Activated CD4-positive, CD25-positive, alpha-beta regulatory T cell treated with anti-CD3 and anti-CD28 coated beads, Interleukin-2, amount 50 U/mL, for 24 hours (primary cell): ENCODE results near the gene DLGAP3.
A peak's percentile ranks its signal among the peaks of the same experiment; 100 is the strongest.

Experiments used
- ATAC-seq, 2 donors: fragments of 150-1000 bp; cut with Tn5 transposase; one replicate each; pipeline ENCODE4 v1.10.0; 2021; ENCODE audit warnings: mild to moderate bottlenecking in 1 of 2, moderate library complexity in 1 of 2

The DLGAP3 gene

DNA sequence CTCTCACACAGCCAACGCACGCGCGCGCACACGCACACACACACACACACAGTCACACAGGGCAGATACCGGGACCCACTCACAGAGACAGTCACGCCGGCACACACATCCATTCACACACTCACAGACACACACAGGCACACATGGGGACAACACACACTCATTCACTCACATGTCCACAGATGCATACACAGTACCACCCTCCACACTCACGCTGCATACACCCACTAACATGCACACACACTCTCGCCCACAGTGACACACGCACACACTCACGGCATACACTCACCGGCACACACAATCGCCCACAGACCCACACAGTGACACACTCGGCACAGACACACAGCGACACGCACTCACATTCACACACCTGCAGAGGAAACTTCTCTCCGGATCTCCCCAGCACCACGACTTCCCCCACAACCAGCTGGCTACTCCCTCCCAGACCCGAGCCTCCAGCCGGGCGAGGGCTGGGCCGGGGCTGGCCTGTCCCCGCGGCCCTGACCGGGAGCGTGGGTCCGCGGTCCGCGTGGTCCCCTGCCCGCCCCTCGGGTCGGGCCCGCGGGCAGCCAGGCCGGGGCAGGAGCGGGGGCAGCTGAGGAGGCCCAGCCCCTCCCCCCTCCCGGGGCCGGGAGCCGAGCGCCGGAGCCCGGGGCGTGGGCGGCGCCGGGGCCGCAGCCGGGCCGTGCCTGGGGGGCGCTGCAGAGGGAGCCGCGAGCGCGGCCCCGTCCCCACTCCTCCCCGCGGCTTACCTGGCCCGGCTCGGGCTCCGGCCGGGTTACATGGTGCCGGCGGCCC is 552 bp downstream of the DLGAP3 start:
- peak; percentile 27 to 31 for ATAC-seq

DNA sequence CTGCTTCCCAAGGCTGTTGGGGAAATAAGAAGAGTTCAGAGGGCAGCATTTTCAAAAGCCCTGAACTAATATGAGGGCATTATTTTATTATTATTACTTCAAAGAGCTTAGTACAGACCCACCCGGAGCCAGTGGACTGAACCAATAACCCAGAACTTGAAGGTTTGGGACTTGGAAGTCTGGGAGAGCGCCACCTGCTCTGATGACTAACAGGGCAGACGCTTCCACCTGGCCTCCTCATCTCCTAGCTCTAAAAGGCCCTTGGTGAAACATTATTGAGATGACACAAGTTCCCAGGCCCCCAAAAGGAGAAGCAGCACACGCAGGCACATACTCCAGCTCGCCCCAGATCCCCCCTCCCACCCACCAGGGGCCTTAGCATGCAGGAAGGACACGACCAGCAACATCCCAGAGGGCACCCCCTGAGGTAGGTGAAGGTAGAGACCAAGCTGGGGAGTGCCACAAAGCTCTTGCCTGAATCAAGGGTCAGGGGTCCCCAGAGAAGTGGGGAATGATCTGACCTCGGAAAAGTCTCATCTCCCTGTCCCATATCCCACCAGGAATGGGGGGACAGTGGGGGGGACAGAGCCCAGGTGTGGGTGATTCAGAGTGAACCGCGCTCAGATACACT is 1.3 kb downstream of the DLGAP3 start:
- ATAC-seq, result no peak

DNA sequence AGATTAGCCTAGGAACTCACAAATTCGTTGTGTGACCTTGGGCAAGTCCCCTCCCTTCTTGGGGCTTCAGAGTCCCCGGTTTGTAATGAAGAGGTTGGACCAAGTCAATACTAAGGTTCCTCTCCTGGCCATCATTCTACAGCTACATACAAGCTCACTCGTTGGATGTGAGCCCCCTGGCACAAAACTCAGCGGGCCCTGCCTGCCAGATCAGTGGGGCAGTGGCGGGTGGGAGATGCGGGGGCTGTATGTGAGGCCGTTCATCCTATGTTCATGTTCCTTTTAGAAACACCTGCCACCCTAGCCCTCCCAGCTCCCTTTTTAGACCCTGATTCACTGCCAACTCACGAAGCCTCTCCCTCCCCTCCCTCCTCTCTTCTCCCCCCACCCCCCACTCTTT is 2.1 kb downstream of the DLGAP3 start:
- no peak for ATAC-seq

DNA sequence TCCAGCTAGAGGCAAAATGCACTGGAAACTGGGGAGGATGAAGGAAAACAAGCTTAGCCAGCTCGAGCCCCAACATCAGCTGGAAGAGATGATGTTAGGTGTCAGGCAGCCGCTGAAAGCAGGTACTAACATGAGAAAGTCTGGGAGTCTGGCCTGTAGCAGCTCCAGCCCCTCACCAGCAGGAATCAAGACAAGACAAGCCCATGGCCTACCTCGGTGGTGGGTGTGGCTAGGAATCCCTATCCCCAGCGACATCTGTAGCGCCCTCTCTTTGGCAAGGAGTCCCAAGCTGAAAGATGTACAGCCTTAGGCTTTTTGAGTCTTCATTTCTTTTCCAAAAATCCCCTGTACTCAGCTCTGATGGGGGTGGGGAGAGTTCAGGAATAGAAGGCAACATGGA is 2.6 kb downstream of the DLGAP3 start:
- ATAC-seq, result no peak

DNA sequence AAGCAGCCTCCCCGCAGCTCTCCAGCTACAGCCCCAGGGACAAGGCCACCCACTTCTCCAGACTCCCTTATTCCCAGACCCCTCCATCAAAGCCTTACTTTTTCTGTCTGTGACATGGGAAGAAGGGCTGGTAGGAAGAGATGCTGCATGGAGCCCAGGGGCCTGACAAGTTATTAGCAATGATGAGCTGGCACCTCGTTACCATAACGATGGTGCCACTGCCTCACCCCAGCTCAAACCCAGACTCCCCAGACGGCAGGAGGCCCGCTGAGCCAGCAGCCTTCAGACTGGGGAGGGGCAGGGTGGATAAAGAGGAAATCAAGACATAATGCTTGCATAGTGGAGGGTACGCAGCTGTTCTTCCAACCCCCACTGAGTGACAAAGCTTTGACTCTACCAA is 3.3 kb downstream of the DLGAP3 start:
- ATAC-seq, result no peak

DNA sequence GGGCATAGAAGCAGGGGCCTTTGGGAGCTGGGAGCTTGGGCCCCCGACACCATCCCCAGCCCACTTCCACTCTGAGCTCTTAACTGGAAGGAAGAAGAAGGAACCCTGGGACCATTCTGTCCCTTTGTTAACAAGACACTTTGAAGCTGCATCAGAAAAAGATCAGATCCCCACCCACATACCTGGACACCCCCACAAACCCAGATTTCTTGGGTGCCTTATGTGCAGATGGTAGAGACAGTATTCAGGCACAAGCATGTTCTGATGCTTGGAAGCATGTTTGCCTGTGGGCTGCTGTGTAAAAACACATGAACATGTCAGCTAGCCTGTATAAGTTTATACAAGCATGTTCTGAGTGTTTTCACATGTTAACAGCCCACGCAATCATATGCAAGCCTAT is 3.7 kb downstream of the DLGAP3 start:
- ATAC-seq, result no peak

DNA sequence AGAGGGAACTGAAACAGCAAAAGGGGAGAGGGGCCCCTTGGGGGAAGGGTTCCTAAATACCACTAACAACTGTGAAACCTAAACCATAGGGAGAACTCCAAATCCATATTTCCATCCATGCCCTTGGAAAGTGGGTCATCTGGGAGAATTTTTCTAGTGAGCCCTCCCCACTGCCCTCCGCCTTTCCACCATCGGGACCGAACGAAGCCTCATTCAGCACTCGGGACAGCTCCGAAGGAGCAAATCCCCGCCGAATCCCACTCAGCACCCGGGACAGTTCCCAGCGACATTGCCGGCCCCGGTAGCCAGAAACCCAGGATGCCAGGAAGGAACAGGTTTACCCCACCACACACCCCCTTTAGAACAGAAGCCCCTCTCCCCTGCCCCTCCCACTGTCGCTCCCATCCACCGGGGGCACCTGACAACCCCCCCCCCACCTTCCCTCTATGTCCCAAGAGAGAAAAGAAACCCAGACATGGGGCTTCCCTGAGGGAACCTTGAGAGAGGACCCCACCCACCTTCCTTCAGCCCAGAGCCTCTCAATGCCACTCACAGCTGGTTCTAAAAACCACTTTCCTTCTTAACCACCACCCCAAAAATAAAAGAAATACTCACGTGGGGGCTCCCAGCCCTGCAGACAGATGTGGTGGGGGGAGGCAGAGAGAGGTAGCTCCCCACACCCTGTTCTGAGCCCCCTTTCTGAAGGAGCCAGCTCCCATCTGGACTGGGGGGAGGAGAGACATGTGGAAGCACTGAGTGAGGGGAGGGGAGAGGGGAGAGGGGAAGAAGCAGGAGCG is 4.5 kb downstream of the DLGAP3 start:
- ATAC-seq, result no peak

DNA sequence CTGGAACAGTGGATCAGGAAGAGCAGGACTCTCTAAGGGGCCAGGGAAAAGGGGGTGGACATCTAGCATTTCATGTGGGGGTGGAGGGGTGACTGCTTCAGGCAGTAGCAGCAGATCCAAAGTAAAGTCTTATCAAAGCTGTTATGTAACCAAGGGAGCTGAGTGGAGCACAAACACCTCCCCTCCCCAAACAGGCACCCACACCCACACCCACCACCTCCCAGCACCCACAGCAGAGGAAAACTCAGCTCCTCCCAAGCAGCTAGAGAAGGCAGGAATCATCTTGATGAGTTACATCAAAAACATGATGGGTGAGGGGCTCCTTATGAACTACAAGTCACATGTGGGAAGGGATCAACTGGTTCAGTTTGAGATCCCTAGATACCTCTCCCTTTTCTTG is 6.0 kb downstream of the DLGAP3 start:
- ATAC-seq, result no peak

DNA sequence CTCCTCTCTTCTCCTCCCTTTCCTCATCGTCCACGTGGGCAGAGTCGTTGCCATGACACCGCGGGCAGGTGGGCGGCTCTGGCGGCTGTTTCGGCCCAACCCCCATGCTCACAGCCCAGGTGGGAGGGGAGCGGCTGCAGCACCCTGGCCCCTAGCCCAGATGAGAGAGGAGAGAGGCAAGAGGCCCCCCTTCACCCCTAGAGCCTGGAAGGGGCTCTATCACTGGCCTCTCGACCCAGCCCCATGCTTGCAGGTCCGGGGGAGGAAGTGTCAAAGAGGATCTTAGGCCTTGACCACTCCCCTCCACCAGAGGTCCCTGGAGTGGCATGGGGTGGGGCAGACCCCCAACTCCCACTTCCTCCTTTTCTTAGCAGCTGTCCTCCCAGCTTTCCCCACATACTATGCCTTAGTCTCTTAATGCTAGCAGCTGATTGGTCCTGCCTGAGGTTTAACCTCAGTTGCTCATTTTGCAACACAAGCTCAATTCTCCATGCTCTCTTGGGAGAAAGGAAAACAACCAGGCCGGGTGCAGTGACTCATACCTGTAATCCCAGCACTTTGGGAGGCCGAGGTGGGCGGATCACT is 10.4 kb downstream of the DLGAP3 start:
- no peak for ATAC-seq

DNA sequence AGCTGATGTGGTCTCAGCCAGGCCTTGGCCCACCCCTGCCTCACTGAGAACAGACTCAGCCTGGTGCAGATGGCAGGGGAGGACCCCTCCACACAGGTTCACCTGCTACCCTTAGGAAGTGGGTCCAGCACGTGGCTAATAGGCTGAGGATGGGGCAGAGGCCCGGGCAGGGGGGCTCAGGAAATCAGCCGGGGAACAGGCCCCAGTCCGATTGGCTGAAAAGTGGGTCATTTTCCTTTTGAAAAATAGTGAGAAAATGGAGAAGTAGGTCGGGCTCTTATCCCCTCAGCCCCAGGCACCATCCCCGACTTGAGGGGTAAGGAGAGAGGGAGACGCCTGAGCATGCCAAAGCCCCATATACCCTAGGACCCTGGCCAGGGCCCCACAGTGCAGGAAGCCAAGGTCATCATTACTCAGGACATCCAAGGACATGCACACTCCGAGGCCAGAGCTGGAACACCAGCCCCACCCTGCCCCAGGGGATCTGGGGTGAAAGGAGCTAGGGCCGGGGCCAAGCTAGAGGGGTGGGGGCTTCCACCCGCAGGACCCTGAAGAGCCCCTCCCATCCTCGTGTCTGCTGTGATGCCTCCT is 11.0 kb downstream of the DLGAP3 start:
- no peak for ATAC-seq

DNA sequence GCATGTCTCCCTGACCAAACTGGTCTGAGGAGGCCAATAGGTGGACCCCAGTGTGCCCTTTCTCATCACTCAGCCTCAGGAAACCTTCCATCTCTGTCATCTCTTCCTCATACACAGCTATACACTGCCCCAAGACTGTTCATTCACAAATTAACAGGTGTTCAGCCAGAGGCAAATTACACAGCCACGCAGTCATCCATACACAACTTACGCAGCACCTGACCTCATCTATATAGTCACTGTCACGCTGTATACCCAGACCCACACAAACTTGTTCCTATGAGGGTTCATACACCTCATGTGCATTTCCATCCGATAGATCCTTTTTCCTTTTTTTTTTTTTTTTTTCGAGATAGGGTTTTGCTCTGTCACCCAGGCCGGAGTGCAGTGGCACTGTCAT is 12.4 kb downstream of the DLGAP3 start:
- no peak for ATAC-seq

DNA sequence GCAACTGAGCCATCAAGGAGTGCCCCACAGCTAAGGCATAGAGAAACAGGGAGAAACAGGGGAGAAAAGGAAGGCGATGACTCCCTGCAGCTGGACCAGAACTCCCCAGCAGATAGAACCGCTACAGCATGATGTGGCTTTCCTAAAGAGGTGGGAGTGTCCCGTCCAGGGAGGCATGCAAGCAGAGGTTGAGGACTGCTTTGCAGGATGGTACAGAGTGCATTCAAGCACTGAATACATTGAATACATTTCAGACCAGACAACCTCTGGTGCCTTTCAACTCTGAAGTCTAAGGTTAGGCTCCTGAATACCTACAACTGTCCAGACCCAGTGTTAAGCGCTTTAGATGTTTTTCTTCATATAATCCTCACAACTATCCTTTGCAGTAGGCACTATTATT is 13.3 kb downstream of the DLGAP3 start:
- ATAC-seq, result no peak

DNA sequence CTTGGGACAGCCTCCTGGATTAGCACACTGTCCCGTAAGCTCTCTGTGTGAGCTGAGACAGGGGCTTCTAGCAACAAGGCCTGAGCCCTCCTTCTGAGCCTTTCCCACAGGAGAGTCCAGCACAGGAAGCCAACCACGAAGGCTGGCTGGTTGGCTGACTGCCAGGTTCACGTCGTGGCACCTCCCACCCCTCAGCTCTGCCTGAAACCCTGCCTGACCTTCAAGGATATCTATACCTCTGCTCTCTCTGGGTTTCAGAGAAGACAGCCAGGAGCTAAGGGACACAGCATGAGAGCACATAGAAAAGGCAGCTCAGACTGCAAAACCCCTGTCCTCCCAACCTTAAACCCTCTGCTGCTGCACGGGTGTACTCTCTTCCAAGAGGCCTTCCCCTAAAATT is 13.9 kb downstream of the DLGAP3 start:
- no peak for ATAC-seq

DNA sequence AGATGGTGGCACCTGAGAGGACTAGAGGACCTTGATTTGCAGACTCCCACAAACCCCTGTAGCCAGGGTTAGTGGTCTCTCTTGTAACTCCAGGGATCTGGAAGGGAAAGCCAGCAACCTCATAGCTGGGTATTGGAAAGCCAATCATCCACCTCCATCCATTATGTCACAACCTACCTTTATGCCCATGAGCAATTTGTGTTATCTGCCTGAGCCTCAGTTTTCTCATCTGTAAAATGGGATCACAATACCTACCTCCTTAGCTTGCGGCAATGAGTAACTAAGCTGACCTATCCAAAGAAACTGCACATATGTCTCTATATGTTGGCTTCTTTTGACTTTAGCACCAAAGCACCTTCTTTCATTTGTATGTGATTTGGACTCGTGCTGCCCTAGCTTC is 14.5 kb downstream of the DLGAP3 start:
- no peak for ATAC-seq

DNA sequence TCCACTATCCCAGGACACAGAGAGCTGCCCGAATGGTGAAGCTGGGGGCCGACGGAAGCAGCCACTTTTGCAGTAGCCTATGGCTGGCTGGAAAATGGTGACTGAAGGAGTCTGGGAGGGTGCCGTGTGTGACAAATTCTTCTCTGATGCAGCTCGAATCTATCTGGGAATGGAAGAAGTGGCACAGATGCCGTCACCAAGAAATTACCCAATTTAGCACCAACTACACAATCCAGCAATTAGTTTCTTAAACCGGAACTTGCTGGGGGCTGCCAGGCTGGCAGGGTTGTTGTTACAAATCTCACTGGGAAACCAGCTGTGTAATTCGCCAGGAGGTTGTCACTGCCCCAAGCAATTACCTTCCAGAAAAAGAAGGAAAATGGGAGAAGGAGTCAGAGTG is 18.0 kb downstream of the DLGAP3 start:
- no peak for ATAC-seq

DNA sequence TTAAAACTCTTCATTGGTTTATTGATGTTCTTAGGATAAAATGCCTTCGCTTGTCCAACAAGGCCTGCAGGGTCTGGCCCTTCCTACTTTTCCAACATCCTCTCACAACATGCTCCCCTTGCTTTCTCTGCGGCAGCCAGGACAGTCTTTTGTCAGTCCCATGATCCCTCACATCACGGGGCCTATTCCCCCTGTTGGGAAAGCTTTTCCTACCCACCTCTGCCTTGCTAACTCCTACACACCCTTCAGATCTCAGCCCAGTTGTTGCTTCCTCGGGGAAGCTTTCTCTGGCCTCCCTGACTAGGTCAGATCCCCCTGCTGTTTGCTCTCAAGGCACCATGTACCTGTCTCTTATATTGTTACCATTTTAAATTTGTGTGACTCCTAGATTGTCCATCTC is 19.0 kb downstream of the DLGAP3 start:
- ATAC-seq, result no peak

DNA sequence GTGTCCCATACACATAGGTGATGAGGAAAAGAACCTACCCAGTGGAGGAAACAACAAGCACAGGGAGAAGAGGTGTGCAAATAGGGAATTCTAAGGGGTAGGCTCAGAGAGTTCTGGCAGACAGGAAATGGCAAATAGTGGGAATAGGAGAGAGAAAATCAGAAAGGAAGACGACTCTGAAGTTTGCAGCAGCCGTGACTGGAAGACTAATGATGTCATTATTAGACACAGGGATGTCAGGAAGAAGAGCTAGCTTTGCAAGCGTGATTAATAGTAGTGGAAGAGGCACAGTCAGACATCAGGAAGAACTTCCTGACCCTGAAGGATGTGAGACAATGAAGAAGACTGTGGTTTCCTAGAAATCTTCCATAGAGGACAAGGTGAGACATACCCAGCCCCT is 21.1 kb downstream of the DLGAP3 start:
- no peak for ATAC-seq

DNA sequence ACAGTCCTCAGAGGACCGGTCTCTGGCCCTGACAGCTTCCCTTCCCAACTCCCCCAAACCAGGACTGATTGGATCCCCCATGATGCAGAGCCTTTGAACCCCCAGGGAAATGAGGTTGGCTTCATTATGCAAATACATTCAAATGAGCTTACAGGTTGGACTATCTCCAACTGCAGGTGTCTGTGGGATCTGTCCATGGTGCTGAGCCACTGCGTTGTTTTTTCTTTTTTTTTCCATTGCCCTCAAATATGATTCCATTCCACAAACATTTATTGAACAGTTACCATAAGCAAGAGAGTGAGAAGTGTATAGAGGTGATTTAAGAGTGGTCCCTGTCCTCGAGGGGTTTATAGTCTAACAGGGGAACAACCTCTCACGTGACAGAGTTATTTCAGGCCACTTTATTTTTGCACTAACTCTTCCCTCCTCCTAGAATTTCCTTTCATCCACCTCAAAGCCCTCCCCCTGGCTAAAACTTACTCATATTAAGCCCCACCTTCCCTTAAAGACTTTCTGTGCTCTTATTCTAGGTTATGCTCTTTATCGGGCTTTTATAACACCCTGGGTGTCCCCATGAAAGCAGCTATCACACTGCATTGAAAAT is 21.9 kb downstream of the DLGAP3 start:
- no peak for ATAC-seq

DNA sequence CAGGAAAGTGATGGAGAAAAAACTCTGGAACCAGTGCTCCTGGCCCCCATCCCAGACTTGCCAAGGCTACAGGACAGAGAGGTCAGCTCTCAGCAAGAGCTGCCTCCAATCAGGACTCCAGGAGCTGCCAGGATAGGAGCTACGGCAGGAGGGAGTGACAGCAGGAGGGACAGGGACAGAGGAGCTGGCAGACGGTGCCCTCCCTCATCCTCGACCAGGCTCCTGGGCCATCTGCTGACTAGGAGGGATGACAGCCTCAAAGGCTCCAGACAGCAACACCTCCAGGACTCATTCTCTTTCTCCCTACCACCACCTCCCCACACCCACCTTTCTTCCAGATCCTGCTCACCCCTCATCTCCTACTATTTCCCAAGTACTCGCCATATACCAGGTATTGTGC is 22.7 kb downstream of the DLGAP3 start:
- ATAC-seq, result no peak

DNA sequence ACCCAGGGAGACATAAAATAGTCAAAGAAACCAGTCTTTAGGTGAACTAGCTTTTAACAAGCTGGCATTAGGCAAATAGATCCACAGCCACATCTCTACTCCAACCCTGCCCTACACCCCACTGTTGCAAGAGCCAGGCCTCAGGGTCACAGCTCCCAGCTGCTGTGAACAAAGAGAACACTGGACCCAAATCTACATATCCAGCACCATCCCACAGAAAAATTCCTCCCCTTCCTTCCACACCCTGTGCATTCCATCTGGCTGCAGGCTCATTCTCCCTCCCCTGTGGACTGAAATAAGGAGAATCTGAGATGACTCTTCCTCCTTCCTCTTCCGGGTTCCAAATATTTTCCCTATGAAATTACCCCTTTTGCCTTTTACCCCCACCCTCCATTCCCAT is 23.2 kb downstream of the DLGAP3 start:
- no peak for ATAC-seq

DNA sequence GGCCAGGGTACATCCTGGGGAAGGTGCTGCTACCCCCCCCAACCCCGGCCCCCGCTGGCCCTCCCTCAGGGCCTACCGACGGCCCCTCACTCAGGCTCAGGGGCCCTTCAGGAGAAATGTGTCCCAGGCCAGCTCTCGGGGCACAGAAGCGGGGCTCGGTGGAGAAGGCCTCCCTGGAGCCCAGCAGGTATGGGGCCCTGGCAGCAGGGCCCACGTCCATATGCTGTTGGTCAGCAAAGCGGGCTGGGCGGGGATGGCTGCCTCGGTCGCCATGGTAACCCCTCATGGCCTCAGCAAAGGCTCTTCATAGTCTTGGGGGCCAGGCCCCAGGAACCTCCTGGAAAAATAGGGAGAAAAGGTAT is 24.4 kb downstream of the DLGAP3 start:
- no peak for ATAC-seq

DNA sequence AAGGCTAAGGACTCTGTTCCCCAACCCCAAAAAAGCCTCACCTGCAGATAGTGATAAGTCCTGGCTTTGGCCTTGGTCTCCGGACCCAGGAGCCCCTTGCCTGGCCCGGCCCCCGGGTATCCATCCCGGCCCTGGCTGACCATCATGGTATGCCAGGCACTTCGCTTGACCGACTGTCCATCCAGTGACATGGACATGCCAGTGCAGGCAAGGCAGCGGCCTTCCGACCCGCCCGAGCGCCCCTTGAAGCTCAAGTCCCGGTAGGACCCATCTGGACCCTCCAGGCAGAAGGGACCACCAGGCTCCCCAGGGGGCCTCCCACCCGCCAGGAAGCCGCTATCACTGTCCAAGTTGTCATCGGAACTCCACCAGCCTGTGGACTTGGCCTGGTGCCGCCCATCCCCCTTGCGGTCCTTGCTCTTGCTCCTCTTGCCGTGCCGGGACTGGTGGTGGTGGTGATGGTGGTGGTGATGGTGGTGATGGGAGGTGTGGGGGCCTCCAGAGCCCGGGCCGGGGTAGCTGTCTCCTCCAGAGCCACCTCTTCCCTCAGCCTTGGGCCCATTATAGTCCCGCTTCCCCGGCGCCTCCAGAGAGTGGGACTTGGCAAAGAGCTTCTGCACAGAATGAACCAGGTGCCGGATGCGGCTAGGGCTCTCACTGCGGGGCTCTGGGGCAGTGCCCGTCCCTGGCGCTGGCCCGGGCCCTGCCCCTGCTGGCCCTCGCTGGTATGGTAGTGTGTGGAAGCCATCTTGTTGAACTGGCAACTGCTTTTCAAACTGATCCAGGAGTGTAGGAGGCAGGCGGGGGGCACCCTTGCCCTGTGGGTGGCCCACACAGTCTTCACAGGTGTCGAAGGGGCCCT is 25.0 kb downstream of the DLGAP3 start:
- ATAC-seq, result no peak
